Measurements from ENCODE around the gene LAYN. TPM values are rescaled to one million over a fixed set of nuclear protein-coding genes. Genes with fewer than 3 reads are reported as not detected.

The LAYN gene
- total and polyA plus RNA-seq, 5 donors, result 5.0 to 7.8 (median 5.8) TPM

- Histone ChIP-seq H3K4me3 (ENCODE audit: low read length) (no peak overlapping the region), H3K27me3 (ENCODE audit: control insufficient read depth, insufficient read depth) (no peaks in the 10 kb centered on the region), H3K27ac (ENCODE audit: low read length) (no peak overlapping the region), H3K4me1 (ENCODE audit: control insufficient read depth, insufficient read depth, low read length) (peaks cover 2% of the 10 kb centered on the region), H3K9me3 (ENCODE audit: control insufficient read depth, low read length) (no peaks in the 10 kb centered on the region)
- WGBS, result 83% methylated on average over 10 of the region's 10 CpGs
- ATAC-seq (no peak), DNase-seq (no peak)
- intact Hi-C loops (cut with DNase I), result loop anchor here in 2 of 4 donors (10.0 kb wide), 2 partner anchors 108 to 282 kb away; no protein-coding TSS in a partner anchor
These were observed 22.3 kb downstream of the LAYN start for GRCh38 chr11:111562692-111563389.

GRCh38 chr11:111565114-111565720, 24.7 kb downstream of the LAYN start:
- peaks cover 2% of the 10 kb centered on the region for H3K4me1 ChIP-seq (ENCODE audit: control insufficient read depth, insufficient read depth, low read length)
- H3K9me3 ChIP-seq (ENCODE audit: control insufficient read depth, low read length), result no peaks in the 10 kb centered on the region
- ATAC-seq (peak in 1 of 2 donors; percentile 50), DNase-seq (peak; percentile 35 to 68 (median 64))
- no peaks in the 10 kb centered on the region for H3K27me3 ChIP-seq (ENCODE audit: control insufficient read depth, insufficient read depth)
- intact Hi-C loops (cut with DNase I), result loop anchor here in 3 of 4 donors (5.0 to 10.0 kb wide), 3 partner anchors 110 to 280 kb away; no protein-coding TSS in a partner anchor
- H3K27ac ChIP-seq (ENCODE audit: low read length), result no peak overlapping the region
- WGBS, result 69% methylated on average over 4 of the region's 4 CpGs
- H3K4me3 ChIP-seq (ENCODE audit: low read length), result no peak overlapping the region

GRCh38 chr11:111566324-111566723, 25.8 kb downstream of the LAYN start:
- Histone ChIP-seq H3K4me3 (ENCODE audit: low read length) (no peak overlapping the region), H3K27ac (ENCODE audit: low read length) (no peak overlapping the region), H3K9me3 (ENCODE audit: control insufficient read depth, low read length) (no peaks in the 10 kb centered on the region), H3K4me1 (ENCODE audit: control insufficient read depth, insufficient read depth, low read length) (peaks cover 2% of the 10 kb centered on the region), H3K27me3 (ENCODE audit: control insufficient read depth, insufficient read depth) (no peaks in the 10 kb centered on the region)
- WGBS, result 81% methylated on average over 7 of the region's 7 CpGs
- intact Hi-C loops (cut with DNase I), result loop anchor here in 3 of 4 donors (5.0 to 10.0 kb wide), 3 partner anchors 112 to 278 kb away; no protein-coding TSS in a partner anchor
- no peak for DNase-seq
- ATAC-seq, result no peak

- intact Hi-C loops (cut with DNase I), result loop anchor here in 3 of 4 donors (5.0 to 10.0 kb wide), 3 partner anchors 115 to 275 kb away; no protein-coding TSS in a partner anchor
- no peaks in the 10 kb centered on the region for H3K9me3 ChIP-seq (ENCODE audit: control insufficient read depth, low read length)
- H3K27ac ChIP-seq (ENCODE audit: low read length), result no peak overlapping the region
- WGBS, result 68% methylated on average over 4 of the region's 4 CpGs
- H3K27me3 ChIP-seq (ENCODE audit: control insufficient read depth, insufficient read depth), result no peaks in the 10 kb centered on the region
- no peak overlapping the region for H3K4me3 ChIP-seq (ENCODE audit: low read length)
- no peak for ATAC-seq
- peaks cover 2% of the 10 kb centered on the region for H3K4me1 ChIP-seq (ENCODE audit: control insufficient read depth, insufficient read depth, low read length)
- DNase-seq, result no peak
These were observed 29.0 kb downstream of the LAYN start for GRCh38 chr11:111569476-111569875.

- intact Hi-C loops (cut with DNase I), result no loop called here
- Histone ChIP-seq H3K4me3 (ENCODE audit: low read length) (no peak overlapping the region), H3K27ac (ENCODE audit: low read length) (no peak overlapping the region), H3K27me3 (ENCODE audit: control insufficient read depth, insufficient read depth) (no peaks in the 10 kb centered on the region), H3K4me1 (ENCODE audit: control insufficient read depth, insufficient read depth, low read length) (peaks cover 4% of the 10 kb centered on the region), H3K9me3 (ENCODE audit: control insufficient read depth, low read length) (no peaks in the 10 kb centered on the region)
- DNase-seq (no peak), ATAC-seq (no peak)
- 49% methylated on average over 6 of the region's 6 CpGs for WGBS
These were observed 30.3 kb downstream of the LAYN start for GRCh38 chr11:111570796-111571195.

- DNase-seq (no peak), ATAC-seq (no peak)
- H3K9me3 ChIP-seq (ENCODE audit: control insufficient read depth, low read length), result no peaks in the 10 kb centered on the region
- intact Hi-C loops (cut with DNase I), result no loop called here
- peaks cover 4% of the 10 kb centered on the region for H3K4me1 ChIP-seq (ENCODE audit: control insufficient read depth, insufficient read depth, low read length)
- H3K27ac ChIP-seq (ENCODE audit: low read length), result no peak overlapping the region
- H3K27me3 ChIP-seq (ENCODE audit: control insufficient read depth, insufficient read depth), result no peaks in the 10 kb centered on the region
- 48% methylated on average over 6 of the region's 6 CpGs for WGBS
- no peak overlapping the region for H3K4me3 ChIP-seq (ENCODE audit: low read length)
These were observed 31.4 kb downstream of the LAYN start for GRCh38 chr11:111571829-111572501.

- H3K27ac ChIP-seq (ENCODE audit: low read length), result no peak overlapping the region
- 95% methylated on average over 3 of the region's 3 CpGs for WGBS
- H3K4me1 ChIP-seq (ENCODE audit: control insufficient read depth, insufficient read depth, low read length), result peaks cover 4% of the 10 kb centered on the region
- H3K9me3 ChIP-seq (ENCODE audit: control insufficient read depth, low read length), result no peaks in the 10 kb centered on the region
- no peak for DNase-seq
- H3K4me3 ChIP-seq (ENCODE audit: low read length), result no peak overlapping the region
- no peak for ATAC-seq
- intact Hi-C loops (cut with DNase I), result no loop called here
- no peaks in the 10 kb centered on the region for H3K27me3 ChIP-seq (ENCODE audit: control insufficient read depth, insufficient read depth)
These were observed 32.1 kb downstream of the LAYN start for GRCh38 chr11:111572581-111572980.

GRCh38 chr11:111573821-111574249, 33.3 kb downstream of the LAYN start:
- Histone ChIP-seq H3K4me3 (ENCODE audit: low read length) (peak overlapping the region; percentile 48), H3K27me3 (ENCODE audit: control insufficient read depth, insufficient read depth) (no peaks in the 10 kb centered on the region), H3K9me3 (ENCODE audit: control insufficient read depth, low read length) (no peaks in the 10 kb centered on the region), H3K4me1 (ENCODE audit: control insufficient read depth, insufficient read depth, low read length) (peaks cover 4% of the 10 kb centered on the region), H3K27ac (ENCODE audit: low read length) (peak overlapping the region; percentile 14)
- intact Hi-C loops (cut with DNase I), result no loop called here
- DNase-seq, result no peak
- peak; percentile 87 to 90 for ATAC-seq
- 15% methylated on average over 4 of the region's 4 CpGs for WGBS

- intact Hi-C loops (cut with DNase I), result no loop called here
- 29% methylated on average over 7 of the region's 7 CpGs for WGBS
- Histone ChIP-seq H3K27ac (ENCODE audit: low read length) (no peak overlapping the region), H3K27me3 (ENCODE audit: control insufficient read depth, insufficient read depth) (no peaks in the 10 kb centered on the region), H3K4me1 (ENCODE audit: control insufficient read depth, insufficient read depth, low read length) (peaks cover 4% of the 10 kb centered on the region), H3K9me3 (ENCODE audit: control insufficient read depth, low read length) (no peaks in the 10 kb centered on the region), H3K4me3 (ENCODE audit: low read length) (peak overlapping the region; percentile 48)
- DNase-seq (no peak), ATAC-seq (peak; percentile 41 to 56)
These were observed 34.1 kb downstream of the LAYN start for GRCh38 chr11:111574373-111575225.

- WGBS, result 88% methylated on average over 6 of the region's 6 CpGs
- no peaks in the 10 kb centered on the region for H3K27me3 ChIP-seq (ENCODE audit: control insufficient read depth, insufficient read depth)
- intact Hi-C loops (cut with DNase I), result no loop called here
- DNase-seq, result no peak
- H3K4me1 ChIP-seq (ENCODE audit: control insufficient read depth, insufficient read depth, low read length), result peaks cover 4% of the 10 kb centered on the region
- ATAC-seq, result no peak
- H3K4me3 ChIP-seq (ENCODE audit: low read length), result no peak overlapping the region
- no peaks in the 10 kb centered on the region for H3K9me3 ChIP-seq (ENCODE audit: control insufficient read depth, low read length)
- H3K27ac ChIP-seq (ENCODE audit: low read length), result no peak overlapping the region
These were observed 35.2 kb downstream of the LAYN start for GRCh38 chr11:111575740-111576139.
